GM15510 (cell line): ENCODE measurements around the gene HPSE2.

ENCODE experiments used
- POLR2A ChIP-seq: IDR thresholded peaks from 3 replicates; pipeline ENCODE4 v1.6.1; 2011; ENCODE audit warnings: borderline replicate concordance; ENCODE audit not compliant: insufficient read length; ENCODE audit errors: extremely low read depth

Gene HPSE2

DNA sequence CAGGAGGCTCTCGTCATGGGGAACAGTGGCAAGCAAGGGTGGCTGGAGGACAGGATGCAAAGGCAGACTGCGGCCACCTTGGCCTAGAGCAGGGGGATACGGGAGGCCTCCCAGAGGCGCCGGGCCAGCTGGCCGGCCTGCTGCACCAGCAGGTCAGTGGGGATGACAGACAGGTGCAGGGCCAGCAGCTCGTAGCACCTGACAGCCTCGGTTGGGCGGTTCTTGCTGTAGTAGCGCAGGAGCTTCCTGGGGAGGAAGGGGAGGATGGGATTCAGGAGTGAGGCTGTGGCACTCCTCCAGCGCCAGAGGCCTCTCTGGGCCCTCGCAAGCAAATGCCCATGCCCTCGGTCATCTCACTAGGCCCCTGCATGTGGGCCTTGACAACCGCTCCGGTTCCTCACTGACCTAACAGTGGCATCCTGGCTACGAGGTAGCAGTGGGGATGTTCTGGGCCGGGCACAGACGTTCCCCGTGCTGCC, 818.1 kb downstream of the HPSE2 start:
- no peak for TF ChIP-seq POLR2A

DNA sequence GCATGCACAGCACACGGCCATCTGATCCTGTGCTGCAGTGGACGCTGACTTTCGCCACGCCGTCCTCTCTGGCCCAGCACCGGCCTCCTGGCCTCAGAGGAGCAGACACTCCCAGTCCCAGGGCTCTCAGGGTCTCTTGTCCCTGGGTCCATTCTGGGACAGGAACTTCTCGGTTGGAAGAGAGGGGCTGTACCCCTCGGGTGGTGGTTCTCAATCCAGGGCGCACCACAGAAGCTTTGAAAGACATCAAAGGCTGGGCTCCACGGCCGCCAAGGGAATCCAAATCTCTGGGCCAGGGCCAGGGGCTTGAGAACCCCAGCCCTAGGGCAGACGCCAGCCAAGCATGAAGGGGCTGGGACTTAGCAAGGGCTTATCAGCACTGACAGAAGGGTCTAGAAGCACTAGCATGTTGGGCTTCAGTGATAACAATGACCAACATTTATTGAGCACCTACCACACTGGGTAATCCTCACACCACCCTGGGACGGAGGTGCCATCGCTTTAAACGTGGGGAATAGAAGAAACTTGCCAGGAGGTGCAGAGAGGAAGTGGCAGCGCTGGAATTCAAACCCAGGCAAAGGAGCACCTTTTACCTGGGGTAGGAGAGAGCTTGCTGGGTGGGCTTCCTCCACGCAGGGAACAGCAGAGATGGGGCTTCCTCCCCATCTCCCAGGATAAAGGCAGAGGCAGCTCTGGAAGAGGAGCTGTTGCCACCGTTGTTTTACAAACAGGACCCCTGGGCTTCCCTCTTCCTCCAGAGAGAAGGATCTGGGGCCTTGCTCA, 818.9 kb downstream of the HPSE2 start:
- no peak for TF ChIP-seq POLR2A

DNA sequence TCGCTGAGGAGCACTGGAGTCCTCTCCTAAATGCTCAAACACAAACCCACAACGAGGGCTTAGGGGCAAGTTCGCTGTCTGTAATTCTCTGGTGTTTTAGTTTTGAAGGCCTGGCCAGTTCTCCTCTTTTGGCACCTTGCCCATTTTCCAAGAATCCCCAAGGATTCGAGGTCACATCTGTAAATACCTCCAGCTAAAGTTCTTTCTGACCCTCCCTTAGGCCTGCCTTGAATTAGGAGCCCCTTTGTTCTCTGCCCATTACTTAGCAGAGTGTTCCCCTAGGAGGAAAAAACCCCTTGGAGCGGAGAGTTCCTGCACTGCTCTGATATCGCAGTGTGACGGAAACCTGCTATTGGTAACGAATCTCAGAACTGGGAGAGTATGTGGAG, 819.9 kb downstream of the HPSE2 start:
- TF ChIP-seq POLR2A: no peak

DNA sequence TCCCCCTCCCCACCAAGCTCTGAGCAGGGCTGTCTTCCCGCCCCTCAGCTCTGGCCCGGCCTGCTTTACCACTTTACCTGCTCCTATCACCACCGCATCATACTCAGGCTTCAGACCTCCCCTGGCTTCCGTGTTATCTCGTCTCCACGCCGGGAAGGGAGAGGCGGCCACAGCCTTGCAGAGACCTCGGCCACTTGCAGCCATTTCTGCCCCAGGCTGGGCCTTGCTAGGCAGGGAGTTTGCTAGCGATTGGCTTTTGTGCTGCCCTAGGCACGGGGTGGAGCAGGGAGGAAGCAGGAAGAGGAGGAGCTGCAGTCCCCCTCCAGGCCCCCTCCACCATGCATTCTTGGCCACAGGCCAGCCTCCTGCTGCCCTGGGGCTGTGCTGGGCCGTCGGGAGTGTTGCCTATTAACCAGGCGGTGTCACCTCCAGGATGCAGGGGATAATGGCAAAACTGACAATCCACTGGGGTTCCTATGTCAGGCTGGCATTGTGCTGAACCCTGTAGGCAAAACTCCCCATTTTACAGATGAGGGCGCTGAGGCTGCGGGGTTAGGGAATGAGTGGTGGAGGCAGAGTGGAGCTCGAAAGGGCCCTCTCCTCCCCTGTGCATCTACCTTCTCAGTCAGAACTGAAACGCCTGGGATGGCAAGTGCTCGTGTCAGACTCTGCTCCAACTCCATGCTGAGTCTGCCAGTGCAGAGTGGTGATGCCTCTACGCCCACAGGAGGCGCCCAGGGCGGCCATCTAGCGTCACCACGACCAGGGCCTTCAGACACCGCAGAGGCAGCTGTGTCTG, 820.5 kb downstream of the HPSE2 start, which contains the start of gene PYROXD2:
Gene PYROXD2, minus strand, starts transcription at position 251 of the 799 bp plus-strand sequence. Its CDS starts 47 bp downstream, at position 204.
- no peak for TF ChIP-seq POLR2A

DNA sequence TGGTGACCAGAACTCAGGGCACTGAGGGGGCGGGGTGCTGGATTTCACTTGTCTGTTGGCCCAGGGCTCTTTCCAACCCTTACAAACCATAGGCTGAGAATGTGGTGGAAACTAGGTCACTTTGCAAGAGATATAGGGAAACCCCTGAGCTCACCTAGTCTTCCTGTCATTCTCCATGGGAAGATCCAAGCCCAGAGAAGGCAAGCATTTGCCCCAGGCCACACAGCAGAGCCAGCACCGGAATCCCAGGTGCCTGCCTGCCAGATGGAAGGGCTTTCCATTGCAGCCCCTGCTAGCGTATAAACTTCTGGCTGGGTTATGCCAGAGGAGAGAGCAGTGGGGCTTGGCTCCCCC, 821.1 kb downstream of the HPSE2 start:
- TF ChIP-seq POLR2A: no peak

GRCh38 chr10:98411768-98412167, 823.9 kb downstream of the HPSE2 start:
- no peak for TF ChIP-seq POLR2A

- no peak for TF ChIP-seq POLR2A
Measured at GRCh38 chr10:98411166-98411565, 824.5 kb downstream of the HPSE2 start.

- no peak for TF ChIP-seq POLR2A
Measured at GRCh38 chr10:98410759-98411158, 824.9 kb downstream of the HPSE2 start.

DNA sequence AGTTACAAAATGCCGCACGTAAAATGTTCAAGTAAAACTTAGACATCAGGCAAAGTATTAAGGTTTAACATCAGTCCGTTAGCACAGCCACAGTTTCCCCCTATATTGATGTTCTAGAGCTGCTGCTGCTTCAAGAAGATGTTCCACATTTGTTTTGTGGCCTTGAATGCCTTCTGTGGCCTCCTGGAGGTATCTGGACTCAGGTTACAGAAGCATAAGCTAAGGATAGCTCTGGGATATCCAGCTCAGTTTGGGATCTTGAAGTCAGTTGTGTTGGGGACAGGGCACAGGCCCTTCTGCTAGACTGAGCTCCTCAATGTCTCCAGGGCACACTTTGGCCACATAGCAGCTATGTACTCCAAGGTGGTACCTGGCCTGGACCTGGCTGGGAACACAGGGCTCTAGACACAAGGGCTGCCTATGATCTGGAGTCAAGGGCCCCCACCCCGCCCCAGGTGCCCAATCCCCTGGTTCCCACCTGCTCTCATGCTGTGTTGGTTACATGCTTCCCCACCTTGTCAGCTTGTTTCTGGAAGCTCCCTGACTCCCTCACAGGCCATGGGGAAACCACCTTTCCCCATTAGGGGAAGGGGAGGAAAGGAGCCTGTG, 825.4 kb downstream of the HPSE2 start:
- TF ChIP-seq POLR2A: no peak

DNA sequence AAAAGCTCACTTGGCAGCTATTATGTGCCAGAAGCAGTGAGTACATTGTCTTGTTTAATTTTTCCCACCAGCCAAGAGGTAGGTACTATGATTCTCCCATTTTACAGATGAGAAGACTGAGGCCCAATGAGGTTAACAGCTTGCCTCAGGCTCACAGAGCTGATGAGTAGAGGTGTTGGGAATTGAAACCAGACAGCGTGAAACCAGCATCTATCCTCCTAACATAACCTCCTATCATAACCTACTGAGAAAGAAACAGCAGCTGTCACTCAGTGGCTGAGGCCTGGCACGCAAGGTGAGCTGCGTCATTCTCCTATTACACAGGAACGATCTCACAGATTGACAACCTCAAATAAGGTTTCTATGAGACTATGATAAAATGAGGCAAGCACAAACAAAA, 826.9 kb downstream of the HPSE2 start:
- TF ChIP-seq POLR2A: no peak

GRCh38 chr10:98407744-98408241, 827.9 kb downstream of the HPSE2 start:
- no peak for TF ChIP-seq POLR2A
